Motor neuron (in vitro differentiated cells): ENCODE measurements around the gene EPHA8. TPM values are rescaled to one million over a fixed set of nuclear protein-coding genes. Genes with fewer than 3 reads are reported as not detected.
A peak's percentile ranks its signal among the peaks of the same experiment; 100 is the strongest.

Experiments
- ATAC-seq, 8 experiments: fragments of 200-7000 bp; cut with Tn5 transposase; replicated peaks in 6 of 8; 2 replicates each; pipeline ENCODE4 v1.8.0; 2021; ENCODE audit warnings: mild to moderate bottlenecking in 8 of 8, moderate library complexity in 8 of 8
- H3K27ac ChIP-seq, 2 donors: fragments of 250-450 bp; sonication (Bioruptor Pico); 2 replicates each; pipeline ENCODE4 v1.9.0; 2021; ENCODE audit warnings: antibody characterized with exemption in 2 of 2, mild to moderate bottlenecking in 2 of 2, moderate library complexity in 1 of 2
- H3K4me1 ChIP-seq, 2 donors: fragments of 250-450 bp; sonication (Bioruptor Pico); replicated peaks in 1 of 2; 2 replicates each; pipeline ENCODE4 v1.6.1; 2021; ENCODE audit warnings: antibody characterized with exemption in 2 of 2, mild to moderate bottlenecking in 2 of 2, moderate library complexity in 1 of 2
- H3K4me3 ChIP-seq, 5 donors: fragments of 250-450 bp; sonication (Bioruptor Pico); 2 replicates each; pipeline ENCODE4 v1.9.0; 2021; ENCODE audit warnings: antibody characterized with exemption in 5 of 5, mild to moderate bottlenecking in 5 of 5, moderate library complexity in 4 of 5
- WGBS, 10 experiments: fragments of 450-650 bp; shearing (Covaris generic); methylation state at CpG; one replicate each; pipeline ENCODE4 v1.0.0; 2022; 5-methylcytosine and 5-hydroxymethylcytosine counted together
- in situ Hi-C, 9 experiments: fragments of 400-800 bp; cut with MboI; loops; one replicate each; pipeline ENCODE4 v1.15.0; 2021; ENCODE audit warnings: low sequenced_read_pairs in 9 of 9, low pct_unique_long_range_greater_than_20kb in 2 of 9; ENCODE audit not compliant: unreplicated experiment in 9 of 9
- total RNA-seq, 8 experiments: library from RNA; unstranded; fragments of 300-600 nt; gene quantifications; 2 replicates each; pipeline versions ENCODE4 v1.2.3 to v1.2.4, GENCODE V29; 2022

Gene EPHA8
- total RNA-seq, 8 experiments from 2014 or later, result 0.28 to 15.0 (median 1.6) TPM; not detected in 1

- 43 to 100% (median 92%) methylated on average over 1 to 6 of the region's 8 CpGs; no CpG with 5 or more reads in 3 of the 10 experiments for WGBS, 10 experiments
- ATAC-seq, result peak in 3 of 8 experiments; percentile 0 to 11 (median 6)
Measured at GRCh38 chr1:22553991-22554522, 9.2 kb upstream of the EPHA8 start.

GRCh38 chr1:22555371-22555656 lies 8.0 kb upstream of the EPHA8 start:
- in situ Hi-C loops, result no loop called here
- no peak for ATAC-seq
- 22 to 100% (median 93%) methylated on average over 3 of the region's 3 CpGs; no CpG with 5 or more reads in 7 of the 10 experiments for WGBS, 10 experiments
- H3K4me1 ChIP-seq, result peaks cover 31 to 40% of the 10 kb centered on the region in 2 donors
- H3K4me3 ChIP-seq, result no peak overlapping the region
- no peak overlapping the region for H3K27ac ChIP-seq

More at GRCh38 chr1:22553991-22554522, 9.2 kb upstream of the EPHA8 start:
- in situ Hi-C loops, result no loop called here
- Histone ChIP-seq H3K4me1 (peaks cover 31 to 40% of the 10 kb centered on the region in 2 donors), H3K4me3 (no peak overlapping the region), H3K27ac (no peak overlapping the region)

- ATAC-seq, result peak in 6 of 8 experiments; percentile 13 to 64 (median 53)
- in situ Hi-C loops, result no loop called here
- WGBS, 10 experiments, result 13 to 47% (median 35%) methylated on average over 3 to 6 of the region's 13 CpGs; no CpG with 5 or more reads in 4 of the 10 experiments
Measured at GRCh38 chr1:22556391-22557104, 6.7 kb upstream of the EPHA8 start.

GRCh38 chr1:22557341-22557950 lies 5.8 kb upstream of the EPHA8 start:
- H3K27ac ChIP-seq, result peak overlapping the region in 1 of 2 donors; percentile 24
- no peak overlapping the region for H3K4me3 ChIP-seq
- ATAC-seq, result peak; percentile 18 to 78 (median 48)
- 0 to 80% (median 40%) methylated on average over 2 to 5 of the region's 5 CpGs; no CpG with 5 or more reads in 1 of the 10 experiments for WGBS, 10 experiments
- in situ Hi-C loops, result no loop called here
- H3K4me1 ChIP-seq, result peaks cover 31 to 40% of the 10 kb centered on the region in 2 donors

More at GRCh38 chr1:22556391-22557104, 6.7 kb upstream of the EPHA8 start:
- H3K27ac ChIP-seq, result peak overlapping the region in 1 of 2 donors; percentile 24
- no peak overlapping the region for H3K4me3 ChIP-seq
- H3K4me1 ChIP-seq, result peaks cover 31 to 40% of the 10 kb centered on the region in 2 donors

GRCh38 chr1:22563671-22564602 lies 648 bp downstream of the EPHA8 start:
- Histone ChIP-seq H3K27ac (no peak overlapping the region), H3K4me1 (peaks cover 21 to 28% of the 10 kb centered on the region in 2 donors), H3K4me3 (peak overlapping the region; percentile 24 to 43 (median 34))
- peak in 1 of 8 experiments; percentile 41 for ATAC-seq
- in situ Hi-C loops, result no loop called here
- 0 to 3% methylated on average over 5 to 13 of the region's 57 CpGs; no CpG with 5 or more reads in 8 of the 10 experiments for WGBS, 10 experiments

DNA sequence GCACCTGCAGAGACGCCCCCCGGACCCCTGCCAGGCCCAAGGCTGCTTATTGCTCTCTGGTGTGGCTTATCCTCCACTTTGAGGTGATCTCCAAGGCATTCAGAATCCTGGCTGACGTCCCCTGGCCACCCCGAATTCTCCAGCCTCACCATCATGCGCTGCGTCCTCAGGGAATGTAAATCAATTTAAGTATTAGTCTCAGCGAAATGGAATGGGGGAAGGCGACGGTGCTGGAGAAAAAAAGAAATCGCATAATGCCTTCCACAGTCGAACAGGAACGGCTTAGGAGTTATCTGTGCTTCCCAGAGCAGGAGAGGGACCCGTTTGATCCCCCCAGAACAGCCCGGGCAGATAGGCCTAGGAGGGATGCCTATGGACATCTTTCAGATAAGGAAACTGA lies 2.9 kb downstream of the EPHA8 start:
- in situ Hi-C loops, result no loop called here
- Histone ChIP-seq H3K4me3 (no peak overlapping the region), H3K27ac (no peak overlapping the region), H3K4me1 (peaks cover 21 to 28% of the 10 kb centered on the region in 2 donors)
- no peak for ATAC-seq
- 25 to 82% (median 60%) methylated on average over 3 to 12 of the region's 14 CpGs; no CpG with 5 or more reads in 3 of the 10 experiments for WGBS, 10 experiments

GRCh38 chr1:22567197-22567596 lies 3.9 kb downstream of the EPHA8 start:
- no peak overlapping the region for H3K4me3 ChIP-seq
- 27 to 50% (median 38%) methylated on average over 2 to 4 of the region's 14 CpGs; no CpG with 5 or more reads in 7 of the 10 experiments for WGBS, 10 experiments
- peak in 5 of 8 experiments; percentile 21 to 76 (median 68) for ATAC-seq
- in situ Hi-C loops, result no loop called here
- peak overlapping the region in 1 of 2 donors; percentile 4 for H3K27ac ChIP-seq
- H3K4me1 ChIP-seq, result peaks cover 21 to 28% of the 10 kb centered on the region in 2 donors

GRCh38 chr1:22567994-22568393 lies 4.7 kb downstream of the EPHA8 start:
- ATAC-seq, result no peak
- H3K4me1 ChIP-seq, result peaks cover 21 to 34% of the 10 kb centered on the region in 2 donors
- H3K27ac ChIP-seq, result no peak overlapping the region
- in situ Hi-C loops, result no loop called here
- WGBS, 10 experiments, result 69 to 90% (median 81%) methylated on average over 2 to 6 of the region's 6 CpGs; no CpG with 5 or more reads in 4 of the 10 experiments
- no peak overlapping the region for H3K4me3 ChIP-seq

- in situ Hi-C loops, result no loop called here
- 33 to 88% (median 71%) methylated on average over 1 to 6 of the region's 7 CpGs; no CpG with 5 or more reads in 3 of the 10 experiments for WGBS, 10 experiments
Measured at GRCh38 chr1:22569269-22569668, 6.0 kb downstream of the EPHA8 start.

DNA sequence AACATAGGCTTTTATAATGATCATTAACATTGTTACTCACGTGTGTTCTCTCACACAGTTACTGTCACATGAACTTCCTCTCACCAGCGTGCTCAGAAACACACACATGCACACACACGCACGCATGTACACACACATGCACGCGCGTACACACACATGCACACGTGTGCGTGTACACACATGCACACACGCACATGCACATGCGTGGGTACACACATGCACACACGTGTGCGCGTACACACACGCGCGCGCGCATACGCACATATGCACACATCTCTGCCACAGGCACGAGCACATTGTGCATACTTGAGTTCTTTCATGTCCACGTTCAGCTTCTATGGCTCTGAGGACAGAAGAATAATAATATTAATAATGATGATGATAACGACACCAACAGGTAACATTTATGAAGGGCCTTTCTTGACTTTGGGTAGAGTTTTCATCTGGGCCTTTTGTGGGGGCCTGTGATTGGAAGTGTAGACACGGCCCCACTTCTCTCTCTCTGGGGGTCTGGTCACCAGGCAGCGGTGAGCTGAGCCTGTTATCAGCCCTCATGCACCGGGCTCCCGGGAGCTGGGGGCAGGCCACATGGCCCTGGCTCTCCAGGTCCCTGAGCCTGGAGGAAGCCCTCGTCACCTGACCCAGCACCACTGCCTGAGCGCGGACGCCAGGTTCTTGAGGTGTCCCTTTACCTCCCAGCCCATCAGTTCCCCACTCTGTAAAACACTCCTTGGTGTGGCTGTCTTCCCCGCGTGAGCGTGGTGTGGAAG lies 7.0 kb downstream of the EPHA8 start:
- Histone ChIP-seq H3K4me3 (no peak overlapping the region), H3K27ac (no peak overlapping the region), H3K4me1 (peaks cover 21 to 28% of the 10 kb centered on the region in 2 donors)
- ATAC-seq, result no peak
- in situ Hi-C loops, result no loop called here
- WGBS, 10 experiments, result 36 to 97% (median 90%) methylated on average over 4 to 29 of the region's 34 CpGs

More at GRCh38 chr1:22569269-22569668, 6.0 kb downstream of the EPHA8 start:
- no peak overlapping the region for H3K4me3 ChIP-seq
- no peak overlapping the region for H3K27ac ChIP-seq
- no peak for ATAC-seq
- H3K4me1 ChIP-seq, result peaks cover 21 to 29% of the 10 kb centered on the region in 2 donors

- in situ Hi-C loops, result no loop called here
- ATAC-seq, result peak in 5 of 8 experiments; percentile 49 to 53 (median 50)
- Histone ChIP-seq H3K27ac (peak overlapping the region in 1 of 2 donors; percentile 7), H3K4me1 (peaks cover 0 to 7% of the 10 kb centered on the region in 2 donors), H3K4me3 (no peak overlapping the region)
- 0 to 83% (median 64%) methylated on average over 1 to 8 of the region's 9 CpGs; no CpG with 5 or more reads in 4 of the 10 experiments for WGBS, 10 experiments
Measured at GRCh38 chr1:22572818-22573217, 9.5 kb downstream of the EPHA8 start.

- WGBS, 10 experiments, result 0 to 72% (median 65%) methylated on average over 1 to 7 of the region's 7 CpGs; no CpG with 5 or more reads in 4 of the 10 experiments
- Histone ChIP-seq H3K4me1 (peaks cover 0 to 7% of the 10 kb centered on the region in 2 donors), H3K4me3 (no peak overlapping the region), H3K27ac (peak overlapping the region in 1 of 2 donors; percentile 7)
- ATAC-seq, result no peak
- in situ Hi-C loops, result no loop called here
Measured at GRCh38 chr1:22573237-22573636, 9.9 kb downstream of the EPHA8 start.
